ENCODE data around the gene C8A. TPM values are rescaled to one million over a fixed set of nuclear protein-coding genes. Genes with fewer than 3 reads are reported as not detected.

The C8A gene
- total RNA-seq, 2 donors from 2014 or later, result not detected

DNA sequence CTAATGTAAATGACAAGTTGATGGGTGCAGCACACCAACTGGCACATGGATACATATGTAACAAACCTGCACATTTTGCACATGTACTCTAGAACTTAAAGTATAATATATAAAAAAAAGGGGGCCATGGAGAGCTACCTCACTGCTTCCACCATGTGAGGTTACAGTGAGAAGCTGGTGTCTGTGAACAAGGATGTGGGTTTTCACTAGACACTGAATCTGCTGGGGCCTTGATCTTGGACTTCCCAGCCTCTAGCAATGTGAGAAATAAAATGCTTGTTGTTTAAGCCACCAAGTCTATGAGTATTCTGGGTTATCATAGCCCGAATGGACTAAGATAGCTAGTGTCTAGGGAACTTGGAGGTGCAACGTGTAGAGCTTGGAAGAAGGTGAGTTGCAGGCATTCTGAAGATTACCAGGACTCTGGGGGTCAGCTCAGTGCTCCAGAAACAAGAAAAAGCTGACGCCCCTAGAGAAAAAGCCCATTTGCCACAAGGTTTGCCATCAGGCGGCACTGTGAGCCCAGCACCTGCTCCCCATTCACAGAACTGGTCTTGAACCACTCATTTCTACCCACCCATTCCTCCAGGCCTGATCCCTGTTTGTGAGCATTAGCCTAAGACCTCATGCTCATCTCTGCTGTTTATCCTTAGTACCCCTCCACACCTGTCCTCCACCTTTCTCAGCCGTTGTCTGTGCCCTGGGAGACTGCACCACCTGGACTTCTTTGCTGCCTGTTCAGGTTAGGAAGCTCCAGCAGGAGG, 20.3 kb upstream of the C8A start:
- intact Hi-C loops (cut with DNase I), result loop anchor here in 1 of 2 donors (10.0 kb wide), 2 partner anchors 590 to 1210 kb away; partner anchors contain the start of gene DAB1
- no peak for DNase-seq (ENCODE audit: low spot score)

DNA sequence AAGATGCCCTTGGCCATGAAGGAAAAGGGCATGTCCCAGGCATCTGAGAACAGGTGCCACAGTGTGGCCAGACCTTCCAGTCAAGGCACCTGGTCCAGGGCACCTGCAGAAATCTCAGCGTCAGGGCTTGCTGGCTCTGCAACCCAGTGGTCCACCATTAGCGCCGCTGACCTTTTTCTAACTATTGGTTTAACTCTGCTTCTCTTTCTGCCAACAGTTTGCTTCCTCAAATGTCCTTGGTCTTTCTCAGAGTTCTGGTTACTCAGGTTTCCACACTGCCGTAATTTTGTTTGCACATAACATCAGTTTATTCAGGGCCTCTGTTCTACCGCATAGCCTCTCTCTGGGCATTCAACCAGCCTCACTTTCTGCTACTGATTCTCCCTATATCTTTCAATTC, 18.9 kb upstream of the C8A start:
- intact Hi-C loops (cut with DNase I), result loop anchor here in 1 of 2 donors (10.0 kb wide), 2 partner anchors 589 to 1209 kb away; partner anchors contain the start of gene DAB1
- no peak for DNase-seq (ENCODE audit: low spot score)

DNA sequence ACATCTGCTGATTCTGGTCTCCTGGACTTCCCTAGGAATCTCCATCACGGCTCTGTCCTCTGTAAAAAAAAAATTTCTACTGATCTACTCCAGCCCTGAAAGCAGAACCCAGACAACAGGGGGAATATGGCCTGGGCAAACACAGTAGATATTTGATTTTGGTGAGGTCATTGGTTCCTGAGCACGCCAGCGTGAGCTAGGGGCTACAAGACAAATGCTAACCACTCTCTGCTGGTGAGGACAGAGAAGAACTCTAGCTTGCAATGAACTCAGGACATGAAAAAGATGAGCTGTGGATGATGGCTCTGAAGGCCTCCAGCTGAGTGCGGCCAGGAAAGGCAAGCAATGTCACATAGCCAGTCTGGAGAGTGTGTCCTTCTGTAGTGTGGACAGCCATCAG, 18.2 kb upstream of the C8A start:
- DNase-seq (ENCODE audit: low spot score), result no peak
- intact Hi-C loops (cut with DNase I), result loop anchor here in 1 of 2 donors (10.0 kb wide), 2 partner anchors 588 to 1208 kb away; partner anchors contain the start of gene DAB1

DNA sequence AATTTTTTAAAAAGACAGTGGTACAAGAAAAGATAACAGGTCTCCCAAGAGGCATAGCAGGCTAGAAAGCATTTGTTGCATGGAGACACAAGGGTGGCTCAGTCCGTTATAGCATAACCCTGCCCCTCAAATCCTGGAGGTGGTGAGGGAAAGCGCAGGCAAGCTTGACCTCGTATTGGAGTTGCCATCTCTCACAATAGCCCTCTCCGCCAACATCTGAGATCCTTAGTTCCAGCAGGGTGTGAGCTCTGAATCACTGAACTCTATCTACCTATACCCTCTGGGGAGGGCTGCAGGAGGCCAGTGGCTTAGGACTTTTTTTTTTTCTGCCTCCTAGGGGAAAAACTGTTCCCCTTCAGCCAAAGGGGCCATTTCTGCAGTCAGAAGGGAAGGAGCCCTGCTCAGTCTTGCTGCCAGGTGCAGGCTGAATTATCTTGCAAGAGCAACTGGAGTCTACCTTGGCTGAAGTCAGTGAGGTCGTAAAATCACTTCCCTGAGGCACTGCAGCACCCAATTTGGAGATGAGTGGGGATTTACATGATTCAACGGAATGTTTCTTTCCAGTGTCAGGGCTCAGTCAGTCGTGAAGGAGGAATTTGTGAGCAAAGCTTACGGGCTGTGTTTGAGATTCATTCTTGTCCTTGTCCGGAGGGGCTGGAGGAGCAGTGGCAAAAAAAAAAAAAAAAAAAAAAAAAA, 17.2 kb upstream of the C8A start:
- intact Hi-C loops (cut with DNase I), result loop anchor here in 1 of 2 donors (10.0 kb wide), 2 partner anchors 587 to 1207 kb away; partner anchors contain the start of gene DAB1

DNA sequence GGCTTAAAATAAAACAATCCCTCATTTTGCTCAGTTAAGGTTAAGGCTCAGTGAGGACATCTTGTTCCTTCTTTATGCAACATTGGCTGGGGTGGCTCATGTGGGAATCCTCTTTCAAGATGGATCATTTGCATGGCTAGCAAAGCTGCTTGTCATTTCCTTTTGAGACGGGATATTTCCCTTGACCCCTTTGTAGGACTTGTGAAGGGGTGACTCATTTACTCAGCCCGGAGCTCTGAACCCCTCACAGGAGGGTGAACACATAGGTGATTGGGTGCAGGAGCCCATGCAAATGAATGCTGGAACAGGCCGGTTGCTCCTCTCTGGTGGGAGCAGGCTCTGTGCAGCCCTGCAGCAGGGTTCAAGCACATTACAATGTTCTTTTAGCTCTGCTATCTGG, 15.8 kb upstream of the C8A start:
- intact Hi-C loops (cut with DNase I), result loop anchor here in 1 of 2 donors (10.0 kb wide), 2 partner anchors 586 to 1206 kb away; partner anchors contain the start of gene DAB1
- no peak for DNase-seq (ENCODE audit: low spot score)

More for the DNA sequence above, 17.2 kb upstream of the C8A start:
- DNase-seq (ENCODE audit: low spot score), result no peak

DNA sequence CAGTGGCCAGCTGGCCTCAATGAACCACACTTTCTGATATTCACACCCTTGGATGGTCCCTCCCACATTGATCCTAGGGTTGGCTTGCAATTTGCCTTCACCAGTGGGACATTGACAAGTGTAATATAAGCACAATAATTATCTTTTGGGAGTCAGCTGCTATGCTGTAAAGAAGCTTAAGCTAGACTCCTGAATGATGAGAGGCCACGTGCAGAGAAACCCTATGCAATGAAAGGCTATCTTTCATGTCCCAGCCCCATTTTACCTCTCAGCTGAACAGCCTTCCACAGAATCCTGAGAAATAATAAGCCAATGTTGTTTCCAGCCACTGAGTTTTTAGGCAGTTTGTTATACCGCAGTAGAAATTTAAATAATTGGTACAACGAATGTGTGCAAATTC, 11.1 kb upstream of the C8A start:
- intact Hi-C loops (cut with DNase I), result no loop called here
- DNase-seq (ENCODE audit: low spot score), result no peak

DNA sequence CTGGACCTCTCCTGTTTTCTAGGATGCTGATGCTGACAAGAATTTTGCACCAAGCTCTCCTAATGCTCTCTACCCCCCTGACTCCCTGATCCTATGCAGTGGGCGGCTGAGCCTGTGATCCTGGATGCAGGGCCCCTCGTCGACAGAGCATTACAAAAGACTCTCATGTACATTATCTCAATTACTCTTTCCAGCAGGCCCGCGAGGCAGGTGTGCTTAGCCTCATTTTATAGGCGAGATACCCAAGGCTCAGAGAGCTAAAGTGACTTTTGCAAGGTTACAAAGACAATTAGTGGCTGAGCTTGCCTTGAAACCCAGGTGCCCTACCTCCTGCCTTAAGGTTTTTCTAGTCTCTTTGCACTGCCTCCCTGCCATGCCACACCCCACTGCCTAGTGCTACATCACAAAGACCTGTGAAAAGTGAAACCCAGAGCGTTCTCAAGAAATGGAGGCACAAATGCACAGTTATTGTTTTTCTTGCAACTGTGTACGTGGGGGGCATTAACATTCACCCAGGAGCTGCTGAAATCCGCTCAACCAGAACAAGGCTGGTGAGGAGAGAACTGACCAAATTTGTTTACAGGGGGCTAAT, 10.0 kb upstream of the C8A start:
- no peak for DNase-seq (ENCODE audit: low spot score)
- intact Hi-C loops (cut with DNase I), result no loop called here

DNA sequence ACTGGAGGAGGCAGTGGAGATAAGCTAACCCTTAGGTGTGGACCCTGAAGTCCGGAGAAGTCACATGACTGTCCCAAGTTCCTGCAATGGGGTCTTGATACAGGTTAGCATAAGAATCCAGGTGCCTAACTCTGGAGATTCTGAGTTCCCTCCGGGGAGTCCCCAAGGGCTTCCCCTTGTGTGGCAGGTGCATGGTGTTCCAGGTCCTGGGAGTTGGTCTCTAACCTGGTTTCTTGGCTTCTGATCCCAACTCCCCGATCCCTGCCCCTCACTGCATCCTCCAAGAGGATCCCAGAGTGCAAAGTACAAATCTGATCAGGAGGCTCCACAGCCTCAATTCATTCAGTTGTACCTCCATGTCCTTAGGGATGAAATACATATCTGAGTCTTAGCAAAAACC, 9.3 kb upstream of the C8A start:
- DNase-seq (ENCODE audit: low spot score), result no peak
- intact Hi-C loops (cut with DNase I), result no loop called here

DNA sequence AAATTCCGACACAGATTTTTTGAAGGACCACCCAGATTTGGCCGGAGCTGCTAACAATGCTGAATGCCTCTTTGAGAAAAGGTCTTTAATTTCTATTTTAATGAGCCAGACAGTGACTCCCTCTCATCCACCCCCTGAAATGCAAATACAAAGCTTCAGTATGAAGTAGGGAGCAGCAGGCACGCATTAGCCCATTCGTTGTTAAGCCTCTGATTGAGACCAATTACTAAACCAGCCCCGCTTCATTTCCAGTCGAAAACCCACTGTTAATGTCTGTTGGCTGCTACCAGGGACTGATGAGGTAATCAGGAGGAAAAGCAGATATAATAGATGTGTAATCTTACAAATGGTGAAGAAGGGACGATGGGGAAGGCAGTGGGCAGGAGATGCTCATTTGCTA, 4.8 kb upstream of the C8A start:
- no peak for DNase-seq (ENCODE audit: low spot score)
- intact Hi-C loops (cut with DNase I), result no loop called here

DNA sequence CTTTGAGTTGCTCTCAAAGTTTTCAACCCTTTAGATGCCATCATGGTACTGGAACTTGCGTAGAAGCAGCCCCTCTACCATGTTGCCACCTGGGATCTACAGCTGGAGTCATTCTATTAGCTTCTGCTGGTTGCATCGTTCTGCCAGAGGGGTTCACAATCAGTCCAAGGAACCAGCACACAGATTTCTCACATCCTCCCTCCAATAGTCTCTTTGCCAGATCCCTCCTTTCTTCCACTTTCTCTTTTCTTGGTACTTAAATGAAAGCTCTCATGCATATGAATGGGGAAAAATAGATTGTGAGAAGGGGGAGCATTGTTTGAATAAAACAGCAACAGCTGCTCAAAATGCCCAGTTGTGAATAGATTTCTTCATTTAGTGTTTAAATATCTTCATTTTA, 4.2 kb upstream of the C8A start:
- DNase-seq (ENCODE audit: low spot score), result no peak
- intact Hi-C loops (cut with DNase I), result no loop called here

DNA sequence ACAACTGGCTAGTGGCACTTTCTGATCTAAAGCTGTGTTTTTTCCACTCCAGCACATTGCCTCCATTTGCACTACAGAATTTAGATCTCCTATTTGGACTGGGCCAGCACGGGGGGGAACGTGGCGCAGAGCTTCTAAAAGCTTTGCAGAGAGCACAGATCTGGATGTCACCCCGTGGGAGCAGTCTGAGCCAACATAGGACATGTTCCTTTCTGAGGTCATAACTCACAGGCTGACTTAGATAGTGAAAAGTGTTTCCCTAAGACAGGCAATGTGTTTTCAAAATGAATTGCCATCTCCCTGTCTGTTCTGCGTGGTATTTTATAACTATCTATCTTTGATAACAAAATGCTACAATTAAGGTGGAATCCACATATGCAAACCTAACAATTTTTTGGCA, 3.7 kb upstream of the C8A start:
- intact Hi-C loops (cut with DNase I), result no loop called here
- no peak for DNase-seq (ENCODE audit: low spot score)

DNA sequence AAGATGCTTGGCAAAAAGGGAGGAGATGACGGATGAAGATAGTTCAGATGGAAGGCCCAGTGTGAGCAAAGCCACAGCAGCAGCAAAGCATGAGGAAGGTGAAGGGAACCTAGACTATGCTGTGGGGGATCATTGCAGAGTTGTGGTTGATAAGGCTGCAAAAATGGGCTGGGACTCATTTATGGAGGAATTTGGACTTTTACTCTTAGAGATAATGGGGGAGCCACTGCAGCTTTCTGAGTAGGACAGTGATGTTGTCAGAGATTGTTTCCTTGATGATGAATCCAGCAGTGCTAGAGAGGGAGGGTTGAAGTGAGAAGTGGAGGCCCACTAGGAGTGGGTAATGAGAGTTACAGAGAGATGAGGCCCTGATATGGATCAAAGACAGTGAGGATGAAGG, 2.1 kb upstream of the C8A start:
- no peak for DNase-seq (ENCODE audit: low spot score)
- intact Hi-C loops (cut with DNase I), result no loop called here

DNA sequence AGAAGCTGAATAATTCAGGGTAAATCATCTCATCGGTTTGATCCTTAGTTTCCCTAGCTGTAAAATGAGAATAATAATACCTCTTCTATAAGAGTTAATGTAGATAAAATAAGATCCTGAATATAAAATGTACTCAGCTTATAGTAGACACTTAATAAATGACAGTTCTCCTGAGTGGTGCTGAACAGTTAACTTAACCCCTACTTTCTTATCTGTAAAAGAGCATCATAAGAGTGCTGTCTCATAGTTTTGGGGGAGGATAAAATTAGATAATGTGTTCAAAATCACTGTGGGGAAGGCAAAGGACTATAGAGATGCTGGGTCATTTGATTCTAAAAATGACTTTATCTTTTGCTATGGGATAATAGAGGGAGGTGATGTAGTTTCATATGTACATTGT, 593 bp downstream of the C8A start:
- intact Hi-C loops (cut with DNase I), result no loop called here
- no peak for DNase-seq (ENCODE audit: low spot score)

DNA sequence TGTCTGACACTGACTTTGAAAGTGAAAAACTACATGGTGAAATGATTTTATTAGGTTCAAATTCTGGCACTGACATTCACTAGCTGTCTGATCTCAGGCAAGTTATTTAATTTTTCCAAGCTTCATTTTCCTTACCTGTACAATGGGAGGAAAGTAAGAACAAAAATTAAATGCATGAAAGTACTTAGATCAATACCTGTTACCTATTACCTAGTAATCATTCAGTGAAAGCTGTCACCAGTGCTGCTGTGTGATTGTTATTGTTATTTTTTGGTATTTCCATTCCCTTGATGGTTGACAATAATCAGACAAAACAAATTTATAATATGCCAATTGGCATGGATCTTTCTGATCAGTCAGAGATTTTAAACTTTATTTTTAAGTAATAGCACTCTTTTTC, 1.6 kb downstream of the C8A start:
- intact Hi-C loops (cut with DNase I), result no loop called here
- DNase-seq (ENCODE audit: low spot score), result no peak

DNA sequence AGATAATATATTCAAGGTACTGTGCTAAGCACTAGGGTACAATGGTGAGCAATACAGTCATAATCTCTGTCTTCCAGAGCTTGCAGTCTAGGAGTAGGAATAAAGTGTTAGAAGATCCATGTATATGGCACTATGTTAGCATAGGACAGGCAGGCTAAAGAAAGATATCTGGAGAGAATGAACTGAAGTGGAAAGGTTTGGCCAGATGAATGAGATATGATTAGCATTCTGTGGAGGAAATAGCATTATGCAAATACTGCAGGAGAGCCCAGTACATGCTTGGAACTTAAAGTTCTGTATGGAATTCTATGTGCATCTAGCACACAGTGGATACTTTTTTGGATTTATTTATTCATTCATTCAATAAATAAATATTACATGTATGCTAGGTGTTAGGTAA, 4.7 kb downstream of the C8A start:
- intact Hi-C loops (cut with DNase I), result no loop called here
- DNase-seq (ENCODE audit: low spot score), result no peak

DNA sequence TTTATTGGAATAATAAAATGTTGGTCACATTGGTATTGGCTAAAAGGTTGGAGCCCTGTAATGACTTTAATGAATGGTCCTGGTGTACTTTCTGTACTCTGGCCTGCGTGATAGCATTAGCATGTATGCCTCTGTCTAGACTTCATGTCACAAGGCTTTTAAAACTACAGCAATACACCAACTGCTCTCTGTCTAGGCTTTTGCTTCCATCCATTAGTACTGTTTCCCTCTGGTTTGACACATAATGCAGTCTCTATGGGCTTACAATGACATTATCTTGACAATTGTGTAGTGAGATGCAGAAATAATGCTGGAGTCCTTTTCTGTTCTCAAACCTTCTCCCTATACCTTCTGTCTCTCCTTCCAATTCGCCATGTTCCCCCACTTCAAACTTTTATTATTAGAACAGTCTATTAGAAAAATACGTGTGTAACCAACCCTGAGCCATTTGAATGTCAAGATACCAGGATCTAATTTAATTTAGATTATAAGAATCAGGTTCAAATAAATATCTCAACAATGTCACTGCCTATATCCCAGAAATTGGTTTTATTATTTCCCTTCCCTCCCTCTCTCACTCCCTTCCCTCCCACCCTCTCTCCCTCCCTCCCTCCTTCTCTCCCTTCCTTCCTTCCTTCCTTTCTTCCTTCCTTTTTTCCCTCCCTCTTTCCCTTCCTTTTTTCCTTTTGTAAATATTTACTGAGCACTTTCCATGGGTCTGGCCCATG, 8.8 kb downstream of the C8A start:
- DNase-seq (ENCODE audit: low spot score), result no peak
- intact Hi-C loops (cut with DNase I), result no loop called here

DNA sequence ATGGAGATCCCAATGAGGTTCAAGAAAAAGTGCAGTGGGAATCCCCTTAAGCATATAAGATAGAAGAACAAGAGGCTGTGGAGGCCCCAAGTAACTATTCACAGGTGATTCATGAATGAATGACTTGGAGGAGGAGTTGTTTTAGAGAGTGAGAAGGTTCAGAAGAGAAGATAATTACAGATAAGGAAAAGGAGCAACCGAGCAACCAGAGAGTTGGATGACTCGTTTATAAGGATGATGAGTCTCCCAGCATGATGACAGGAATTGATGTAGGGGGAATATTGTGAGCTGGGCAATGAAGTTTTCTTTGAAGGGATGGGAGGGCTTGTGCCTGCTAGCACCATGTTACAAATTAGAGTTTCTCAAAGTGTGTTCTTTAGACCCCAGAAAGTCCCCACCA, 9.8 kb downstream of the C8A start:
- DNase-seq (ENCODE audit: low spot score), result no peak
- intact Hi-C loops (cut with DNase I), result no loop called here

DNA sequence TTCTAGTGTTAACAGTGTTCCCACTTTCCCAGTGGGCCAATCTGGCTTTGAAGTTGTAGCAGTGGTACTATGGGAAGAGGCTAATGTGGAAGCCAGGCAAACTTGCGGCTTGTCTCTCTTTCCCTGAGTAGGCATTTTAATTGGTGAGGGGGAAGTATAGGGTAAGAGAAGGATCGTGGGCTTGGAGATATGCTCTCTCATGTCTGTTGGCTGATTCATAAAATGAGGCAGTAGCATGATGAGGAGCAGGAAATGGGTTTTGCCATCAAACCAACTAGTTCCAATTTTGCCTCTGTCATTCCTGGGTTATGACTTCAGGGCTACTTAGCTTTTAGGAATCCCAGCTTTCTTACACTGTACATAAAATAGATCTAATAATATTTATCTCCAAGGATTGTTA, 12.1 kb downstream of the C8A start:
- intact Hi-C loops (cut with DNase I), result no loop called here
- no peak for DNase-seq (ENCODE audit: low spot score)

DNA sequence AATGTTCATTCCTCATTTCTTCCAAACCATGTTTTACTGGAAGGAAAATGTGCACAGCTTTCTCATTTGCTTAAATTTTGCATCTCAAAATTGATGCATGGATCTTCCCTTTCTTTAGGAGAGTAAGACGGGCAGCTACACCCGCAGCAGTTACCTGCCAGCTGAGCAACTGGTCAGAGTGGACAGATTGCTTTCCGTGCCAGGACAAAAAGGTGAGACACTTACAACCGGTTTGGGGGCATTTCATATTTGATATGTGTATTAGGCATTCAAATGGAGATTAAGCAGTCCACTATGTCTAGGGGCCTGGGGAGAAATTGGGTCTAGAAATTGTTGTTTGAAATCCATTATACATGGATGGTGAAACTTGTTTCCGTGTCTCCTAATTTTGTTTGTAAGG, 12.9 kb downstream of the C8A start:
- DNase-seq (ENCODE audit: low spot score), result no peak
- intact Hi-C loops (cut with DNase I), result no loop called here

DNA sequence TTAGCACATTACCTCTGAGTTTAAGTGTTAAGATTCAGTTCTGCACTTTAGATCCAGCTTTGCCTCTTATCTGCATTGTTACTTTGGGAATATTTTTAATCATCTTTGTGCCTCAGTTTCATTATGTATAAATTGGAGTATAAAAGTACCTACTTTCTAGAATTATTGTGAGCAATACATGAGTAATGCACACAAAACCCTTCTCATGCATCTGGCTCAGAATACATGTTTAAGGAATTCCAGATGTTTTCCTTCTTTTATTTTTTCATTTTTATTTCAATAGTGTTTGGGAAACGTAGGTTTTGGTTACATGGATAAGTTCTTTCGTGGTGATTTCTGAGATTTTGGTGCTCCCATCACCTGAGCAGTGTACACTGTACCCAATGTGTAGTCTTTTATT, 14.2 kb downstream of the C8A start:
- intact Hi-C loops (cut with DNase I), result no loop called here
- no peak for DNase-seq (ENCODE audit: low spot score)

Data from posterior vena cava (tissue), 2 donors.